C4-2B (cell line): ENCODE measurements around the gene KRTAP17-1.
"Not testable (repeated sequence)": the region's sequence is repeated elsewhere in the genome, so short reads cannot be mapped to it uniquely, and the experiment has no call there.

Experiments used
- H3K27ac ChIP-seq: fragments of 450-650 bp; 2 replicates; pipeline ENCODE4 v1.5.1; 2017
- ZFX ChIP-seq: fragments of 450-650 bp; IDR thresholded peaks from 2 replicates; pipeline ENCODE4 v1.6.1; 2017
- TF ChIP-seq, protein P1 (sequence below): fragments of 450-650 bp; conservative IDR thresholded peaks from 2 replicates; pipeline ENCODE4 v1.5.1; 2017; ENCODE audit warnings: mild to moderate bottlenecking

The KRTAP17-1 gene

DNA sequence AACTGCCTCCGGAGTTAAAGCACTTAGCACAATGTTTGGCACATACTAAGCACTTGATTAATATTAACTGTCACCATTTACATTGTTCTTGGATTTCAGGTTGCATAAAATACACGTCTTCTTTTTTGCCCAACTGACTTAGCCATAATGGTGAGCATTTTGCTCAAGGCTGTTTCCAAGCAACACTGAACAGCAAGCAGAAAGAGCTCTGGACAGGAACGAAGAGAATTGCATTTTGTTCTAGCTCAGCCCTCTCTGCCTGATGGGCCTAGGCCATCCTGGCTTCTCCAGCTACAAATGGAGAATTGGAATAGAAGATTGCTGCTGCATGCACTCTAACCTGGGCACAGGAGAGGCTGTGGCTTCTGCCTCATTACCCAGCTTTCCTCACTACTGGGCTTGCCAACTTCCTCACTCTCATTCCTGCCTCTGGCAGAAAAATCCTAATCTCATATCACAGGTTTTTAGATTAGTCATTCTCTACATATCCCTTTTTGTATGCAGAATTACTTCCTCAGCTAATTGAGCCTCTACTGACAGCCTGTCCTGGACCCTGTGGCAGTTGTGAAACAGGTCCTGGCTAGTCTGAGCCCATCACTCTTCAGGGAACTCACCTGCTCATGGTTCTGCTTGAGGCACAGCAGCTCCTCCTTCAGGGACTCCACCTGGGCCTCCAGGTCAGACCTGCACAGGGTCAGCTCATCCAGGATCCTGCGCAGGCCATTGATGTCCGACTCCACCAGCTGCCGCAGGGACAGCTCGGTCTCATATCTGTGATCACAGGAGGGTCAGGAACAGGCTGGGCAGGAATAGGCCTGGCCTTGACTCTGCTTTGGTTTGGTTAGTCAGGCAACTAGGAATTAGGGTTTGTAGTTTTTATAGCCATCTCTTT lies 32.6 kb upstream of the KRTAP17-1 start:
- no peak for TF ChIP-seq ZFX
- TF ChIP-seq, protein P1, sequence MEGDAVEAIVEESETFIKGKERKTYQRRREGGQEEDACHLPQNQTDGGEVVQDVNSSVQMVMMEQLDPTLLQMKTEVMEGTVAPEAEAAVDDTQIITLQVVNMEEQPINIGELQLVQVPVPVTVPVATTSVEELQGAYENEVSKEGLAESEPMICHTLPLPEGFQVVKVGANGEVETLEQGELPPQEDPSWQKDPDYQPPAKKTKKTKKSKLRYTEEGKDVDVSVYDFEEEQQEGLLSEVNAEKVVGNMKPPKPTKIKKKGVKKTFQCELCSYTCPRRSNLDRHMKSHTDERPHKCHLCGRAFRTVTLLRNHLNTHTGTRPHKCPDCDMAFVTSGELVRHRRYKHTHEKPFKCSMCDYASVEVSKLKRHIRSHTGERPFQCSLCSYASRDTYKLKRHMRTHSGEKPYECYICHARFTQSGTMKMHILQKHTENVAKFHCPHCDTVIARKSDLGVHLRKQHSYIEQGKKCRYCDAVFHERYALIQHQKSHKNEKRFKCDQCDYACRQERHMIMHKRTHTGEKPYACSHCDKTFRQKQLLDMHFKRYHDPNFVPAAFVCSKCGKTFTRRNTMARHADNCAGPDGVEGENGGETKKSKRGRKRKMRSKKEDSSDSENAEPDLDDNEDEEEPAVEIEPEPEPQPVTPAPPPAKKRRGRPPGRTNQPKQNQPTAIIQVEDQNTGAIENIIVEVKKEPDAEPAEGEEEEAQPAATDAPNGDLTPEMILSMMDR: no peak
- H3K27ac ChIP-seq: no peak overlapping the region

DNA sequence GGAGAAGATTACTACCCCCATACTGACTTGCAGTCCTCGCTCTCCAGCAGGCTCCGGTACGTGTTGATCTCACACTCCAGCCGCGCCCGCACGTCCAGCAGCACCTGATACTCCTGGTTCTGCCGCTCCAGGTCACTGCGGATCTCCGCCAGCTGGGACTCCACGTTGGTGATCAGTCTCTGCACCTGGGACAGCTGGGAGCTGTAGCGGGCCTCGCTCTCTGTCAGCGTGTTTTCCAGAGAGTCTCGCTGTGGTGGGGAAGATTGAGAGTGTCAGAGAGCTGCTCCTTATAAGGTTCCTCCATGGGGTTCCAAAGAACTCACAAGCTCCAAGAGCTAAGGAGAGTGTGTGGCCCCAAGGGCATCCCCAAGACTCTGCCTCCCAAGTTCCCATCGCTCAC lies 30.9 kb upstream of the KRTAP17-1 start:
- not testable (repeated sequence) for H3K27ac ChIP-seq

DNA sequence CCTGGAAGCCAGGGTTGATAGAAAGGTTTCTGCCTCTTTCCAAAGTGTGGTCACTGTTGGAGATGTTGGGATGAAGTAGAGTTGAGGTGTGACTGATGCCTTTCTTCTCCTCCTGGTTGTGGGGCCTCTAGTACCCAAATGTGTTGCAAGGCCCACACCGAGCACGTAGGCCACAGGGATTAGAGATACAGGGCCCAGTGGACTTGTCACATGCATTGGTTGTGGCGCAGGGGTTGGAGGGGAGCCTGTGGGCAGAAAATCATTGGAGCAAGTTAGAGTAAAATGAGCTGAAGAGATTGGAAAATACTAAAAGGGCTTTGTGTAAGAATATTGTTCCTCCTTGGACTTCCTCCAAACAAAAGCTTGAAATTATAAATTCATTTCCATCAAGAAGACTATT lies 30.5 kb upstream of the KRTAP17-1 start:
- no peak for TF ChIP-seq ZFX
- TF ChIP-seq, protein P1: no peak

DNA sequence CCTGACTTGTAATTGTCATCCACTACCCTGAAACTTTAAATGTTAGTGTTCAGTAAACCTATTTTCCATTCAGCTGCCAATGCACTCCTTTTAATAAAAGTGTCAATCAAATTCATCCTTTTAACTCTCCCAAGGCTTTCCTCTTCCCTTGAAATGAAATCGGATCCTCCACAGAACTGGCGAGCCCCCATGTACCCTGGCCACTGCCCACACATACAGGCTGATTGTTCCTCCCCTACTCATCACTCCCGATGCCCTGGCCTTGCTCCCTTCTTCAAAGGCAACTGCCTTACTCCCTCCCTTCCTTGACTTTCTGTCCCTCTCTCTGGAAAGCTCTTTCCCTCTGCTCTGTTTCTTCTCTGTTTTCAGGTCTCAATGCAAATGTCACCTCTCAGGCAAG lies 27.5 kb upstream of the KRTAP17-1 start:
- no peak overlapping the region for H3K27ac ChIP-seq
- no peak for TF ChIP-seq ZFX
- TF ChIP-seq, protein P1: no peak

More for the DNA sequence above, 30.5 kb upstream of the KRTAP17-1 start:
- H3K27ac ChIP-seq: no peak overlapping the region

DNA sequence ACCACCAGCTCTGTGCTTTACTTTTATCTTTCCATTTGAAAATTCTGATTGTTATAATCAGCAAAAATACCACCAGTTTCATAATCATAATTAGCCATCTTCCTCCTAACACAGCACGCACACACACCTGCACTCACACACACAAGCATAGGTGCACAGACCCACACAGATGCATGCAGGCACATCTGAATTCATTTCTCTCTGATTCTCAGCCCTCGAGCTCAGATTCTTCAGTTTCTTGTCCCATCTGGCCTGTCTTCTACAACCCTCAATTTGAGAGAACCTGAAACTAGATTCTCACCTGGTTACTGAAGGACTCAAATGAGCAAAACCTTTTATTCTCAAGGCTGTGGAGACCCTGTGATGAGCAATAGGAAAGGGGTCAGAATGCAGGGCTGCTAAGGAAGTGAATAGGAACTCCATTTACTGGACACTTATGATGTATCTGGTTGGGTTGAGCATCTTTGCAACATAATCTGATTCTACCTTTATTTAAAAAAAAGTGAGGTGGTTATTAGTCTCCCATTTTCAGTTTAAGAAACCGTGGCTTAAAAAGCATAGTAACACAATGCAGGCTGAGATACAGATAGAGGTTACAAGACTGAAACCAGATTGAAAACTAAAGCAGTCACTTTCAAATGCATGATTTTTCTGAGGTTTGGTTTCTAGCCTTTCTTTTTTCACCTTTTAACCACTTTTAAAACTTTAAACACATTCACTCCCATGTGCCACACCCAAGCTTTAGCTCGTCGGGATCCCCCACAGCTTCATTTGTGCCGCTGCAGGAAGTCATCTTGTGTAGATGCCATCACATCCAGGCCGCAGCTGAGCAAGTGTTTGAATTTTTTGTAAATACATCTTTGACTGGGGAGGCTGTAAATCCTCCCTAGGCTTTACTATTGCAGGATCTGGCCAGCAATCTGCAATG lies 25.7 kb upstream of the KRTAP17-1 start:
- no peak overlapping the region for H3K27ac ChIP-seq
- no peak for TF ChIP-seq ZFX
- TF ChIP-seq, protein P1: no peak

DNA sequence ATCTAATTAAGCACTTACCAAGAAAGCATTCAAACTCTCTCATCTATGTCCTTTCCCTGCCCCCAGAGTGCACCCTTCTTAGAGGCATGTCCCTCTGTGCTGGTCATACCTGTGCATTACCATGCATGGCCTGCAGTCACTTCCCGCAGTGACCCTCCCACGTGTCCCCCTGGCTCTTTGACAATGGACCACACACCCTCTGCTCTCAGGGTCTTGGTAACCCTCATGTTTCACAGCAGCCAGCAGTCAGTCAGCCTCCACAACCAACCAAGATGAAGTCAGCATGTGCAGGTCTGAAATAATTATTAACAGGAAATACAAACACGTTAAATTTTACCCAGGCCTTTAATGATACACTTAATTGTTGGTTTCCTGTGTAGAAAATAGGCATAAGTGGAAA lies 25.0 kb upstream of the KRTAP17-1 start:
- TF ChIP-seq, protein P1: no peak
- no peak for TF ChIP-seq ZFX
- no peak overlapping the region for H3K27ac ChIP-seq

DNA sequence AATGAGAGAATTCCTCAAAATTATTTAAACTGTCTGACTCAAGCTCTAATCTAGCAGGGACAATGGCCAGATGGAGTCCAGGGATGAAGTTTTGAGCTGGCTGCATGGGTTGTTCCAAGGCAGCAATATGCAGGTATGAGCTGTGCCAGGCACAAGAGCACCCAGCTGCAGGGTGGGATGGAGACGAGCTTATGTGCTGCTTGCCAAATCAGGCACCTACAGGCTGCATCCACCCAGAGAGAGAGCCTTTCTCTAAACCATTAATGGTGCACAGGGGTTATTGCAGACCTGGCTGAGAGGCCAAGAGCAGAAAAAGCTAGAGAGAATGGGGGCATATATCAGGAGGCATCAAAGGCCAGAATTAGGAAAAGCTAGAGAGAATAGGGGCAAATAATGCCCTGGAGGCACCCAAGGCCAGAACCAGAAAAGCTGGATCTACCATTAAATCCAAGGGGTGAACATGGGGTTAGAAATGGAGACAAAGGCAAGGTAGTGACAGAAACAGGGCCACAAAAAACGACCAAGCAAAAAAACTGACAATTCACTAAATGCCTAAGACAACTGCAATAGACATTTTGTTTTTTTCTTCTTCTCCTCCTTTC lies 24.2 kb upstream of the KRTAP17-1 start:
- no peak for TF ChIP-seq ZFX
- TF ChIP-seq, protein P1: no peak
- H3K27ac ChIP-seq: no peak overlapping the region
